ENCODE measurements around the gene PES1. TPM values are rescaled to one million over a fixed set of nuclear protein-coding genes. Genes with fewer than 3 reads are reported as not detected.
"Not testable (repeated sequence)": the region's sequence is repeated elsewhere in the genome, so short reads cannot be mapped to it uniquely, and the experiment has no call there.

PES1 gene
- 65.6 and 73.8 TPM in 2 replicates for total RNA-seq (2014; rRNA removed; shearing (Covaris generic))

DNA sequence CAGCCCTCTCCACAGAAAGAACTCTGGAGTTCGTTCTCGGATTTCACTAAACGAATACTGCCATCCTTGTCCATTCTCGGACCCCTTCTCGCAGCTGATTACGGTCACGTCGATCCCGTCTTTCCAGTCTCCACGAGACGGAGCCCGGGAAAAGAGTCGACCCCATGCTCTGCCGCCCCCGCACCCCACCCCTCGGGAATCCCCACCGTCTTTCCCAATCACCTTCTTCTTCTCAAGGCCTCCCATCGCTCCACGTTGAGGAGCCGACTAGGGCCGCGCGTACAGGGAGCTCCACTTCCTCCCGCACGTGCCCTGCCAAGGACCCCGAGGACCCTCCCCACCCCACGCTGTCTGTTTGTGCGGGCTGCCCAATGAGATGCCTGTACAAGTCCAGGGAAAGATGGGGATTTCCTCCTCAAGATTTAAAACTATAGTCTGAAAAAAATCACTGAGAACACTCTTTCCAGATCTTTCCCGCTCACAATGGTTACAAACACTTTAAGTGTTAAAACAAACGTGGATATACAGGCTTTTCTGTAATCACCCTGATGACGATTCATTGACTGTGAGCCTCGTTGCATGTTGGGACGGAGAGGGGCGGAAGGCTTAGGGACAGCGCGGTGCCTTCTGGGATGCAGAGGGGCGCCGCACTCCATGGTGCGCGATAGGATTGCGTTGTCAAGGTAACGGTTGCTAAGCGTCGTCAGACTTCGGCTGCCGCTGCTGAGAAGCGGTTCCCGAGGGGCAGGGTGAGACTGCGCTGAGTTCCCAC lies at the start of gene PES1:
Gene PES1 (minus strand): TSS at position 323 of the 772 bp plus-strand sequence. CDS start 77 bp downstream, at position 246.
- H3K4me1 ChIP-seq = peaks cover 4% of the 10 kb centered on the region; the same call in 1 of the 2 replicates
- H3K27ac ChIP-seq = peak within 1 kb of the TSS; percentile 96
- no peaks in the 10 kb centered on the region for H3K27me3 ChIP-seq
- no peaks in the 10 kb centered on the region for H3K9me3 ChIP-seq (replicated peaks)
- DNase-seq = peak; percentile 96 to 98
- H3K4me3 ChIP-seq = peak within 1 kb of the TSS; percentile 74
- H3K36me3 ChIP-seq = peaks cover 11% of the 10 kb centered on the region

DNA sequence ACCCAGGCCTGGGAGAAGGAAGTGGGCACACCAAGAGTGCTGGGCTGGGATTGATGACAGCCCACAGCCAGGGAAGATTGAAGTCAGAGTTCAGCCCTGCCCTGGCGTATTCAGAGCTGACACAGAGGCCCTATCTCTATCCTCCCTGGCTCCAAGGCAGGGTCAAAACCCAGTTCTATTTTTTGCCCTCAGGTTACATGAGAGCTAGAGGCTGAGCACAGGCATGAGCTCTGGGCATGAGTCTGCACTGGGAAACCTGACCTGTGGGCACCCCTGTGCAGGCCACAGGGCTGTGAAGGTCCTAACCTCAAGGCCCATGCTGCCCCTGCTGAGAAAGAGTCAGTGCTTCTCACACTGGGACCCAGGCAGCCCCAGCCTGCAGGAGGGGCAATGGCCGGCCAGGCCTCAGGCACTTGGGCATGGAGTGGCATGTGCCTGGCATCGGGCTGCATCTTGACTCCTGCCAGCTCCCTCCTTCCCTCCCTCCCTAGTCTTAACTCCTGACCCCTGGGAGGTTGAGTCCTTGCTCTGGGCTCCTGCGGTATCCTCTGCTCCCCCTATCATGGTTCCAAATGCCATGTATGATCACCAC lies 49.2 kb upstream of the PES1 start:
- no peaks in the 10 kb centered on the region for H3K9me3 ChIP-seq (replicated peaks)
- no peak overlapping the region for H3K27ac ChIP-seq
- no peaks in the 10 kb centered on the region for H3K27me3 ChIP-seq
- H3K36me3 ChIP-seq = no peaks in the 10 kb centered on the region
- H3K4me3 ChIP-seq = no peak overlapping the region
- no peak for DNase-seq
- no peaks in the 10 kb centered on the region for H3K4me1 ChIP-seq

DNA sequence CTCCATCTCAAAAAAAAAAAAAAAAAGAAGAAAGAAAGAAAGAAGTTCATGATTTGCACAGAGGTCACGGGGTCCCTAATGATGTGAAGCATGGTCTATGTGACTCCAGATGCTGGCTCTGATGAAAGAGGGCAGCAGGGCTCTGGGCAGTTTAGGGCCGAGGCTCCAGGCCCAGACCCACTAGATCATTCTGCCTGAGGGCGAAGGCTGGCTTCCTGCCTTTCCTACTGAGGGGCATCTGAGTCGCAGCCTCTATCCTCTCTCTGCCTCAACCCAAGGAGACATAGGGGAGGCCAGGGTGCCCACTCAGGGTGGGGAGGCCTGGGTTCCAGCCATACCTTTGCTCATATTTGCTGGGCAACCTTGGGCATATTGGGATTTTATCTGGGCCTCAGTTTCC lies 48.7 kb upstream of the PES1 start:
- Histone ChIP-seq H3K4me3 (no peak overlapping the region), H3K9me3 (replicated peaks) (no peaks in the 10 kb centered on the region), H3K27ac (no peak overlapping the region), H3K36me3 (no peaks in the 10 kb centered on the region), H3K4me1 (no peaks in the 10 kb centered on the region), H3K27me3 (no peaks in the 10 kb centered on the region)
- DNase-seq = no peak

- Histone ChIP-seq H3K4me3 (no peak overlapping the region), H3K9me3 (replicated peaks) (no peaks in the 10 kb centered on the region), H3K27me3 (no peaks in the 10 kb centered on the region), H3K36me3 (no peaks in the 10 kb centered on the region), H3K4me1 (peaks cover 4% of the 10 kb centered on the region; the same call in 1 of the 2 replicates), H3K27ac (no peak overlapping the region)
- DNase-seq = no peak
These were observed 46.0 kb upstream of the PES1 start for GRCh38 chr22:30637701-30638114.

- peak; percentile 7 to 22 for DNase-seq
- Histone ChIP-seq H3K4me1 (peaks cover 4% of the 10 kb centered on the region; the same call in 1 of the 2 replicates), H3K9me3 (replicated peaks) (no peaks in the 10 kb centered on the region), H3K4me3 (peak overlapping the region; percentile 60), H3K27me3 (no peaks in the 10 kb centered on the region), H3K27ac (no peak overlapping the region), H3K36me3 (no peaks in the 10 kb centered on the region)
These were observed 44.7 kb upstream of the PES1 start for GRCh38 chr22:30636226-30637077.

DNA sequence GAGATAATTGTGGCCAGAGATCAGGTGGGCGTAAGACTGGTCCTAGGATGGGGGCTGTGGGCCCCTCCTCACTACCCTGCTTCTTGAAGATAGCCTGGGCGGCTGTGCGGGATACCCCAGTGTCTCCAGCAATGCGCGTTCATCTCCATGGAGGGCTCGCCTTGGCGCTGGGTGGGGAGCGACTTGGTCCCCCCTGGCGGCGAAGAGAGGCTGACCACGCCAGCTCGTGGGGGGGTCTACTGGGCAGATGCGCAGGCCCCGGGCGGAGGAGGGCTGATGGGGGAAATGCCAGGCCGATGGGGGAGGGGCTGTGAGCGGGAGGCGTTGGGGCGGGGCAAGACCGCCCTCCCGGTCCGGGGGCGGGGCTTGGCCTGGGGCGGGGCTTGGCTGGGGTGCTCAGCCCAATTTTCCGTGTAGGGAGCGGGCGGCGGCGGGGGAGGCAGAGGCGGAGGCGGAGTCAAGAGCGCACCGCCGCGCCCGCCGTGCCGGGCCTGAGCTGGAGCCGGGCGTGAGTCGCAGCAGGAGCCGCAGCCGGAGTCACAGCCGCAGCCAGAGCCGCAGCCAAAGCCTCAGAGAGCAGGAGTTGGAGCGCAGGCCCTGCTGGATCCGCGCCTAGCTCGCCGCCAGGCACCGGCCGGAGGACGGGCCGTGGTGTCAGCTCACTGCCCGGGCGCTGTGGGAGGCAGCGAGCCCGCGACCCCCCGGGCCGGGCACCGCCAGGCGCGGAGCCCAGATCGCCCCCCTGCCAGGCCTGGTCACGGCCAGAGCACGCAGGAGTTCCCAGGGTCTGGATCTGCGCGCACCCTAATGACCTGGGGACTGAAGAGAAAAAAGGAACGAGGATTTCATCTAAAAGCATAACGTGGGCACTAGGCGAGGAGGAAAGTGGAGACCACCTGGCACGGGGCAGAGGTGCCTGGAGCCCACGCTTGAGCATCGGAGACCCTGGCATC lies 43.8 kb upstream of the PES1 start, which contains the start of gene SLC35E4:
Gene SLC35E4 (plus strand): TSS at position 509 of the 953 bp plus-strand sequence. CDS start 670 bp downstream, outside the sequence.
- Histone ChIP-seq H3K27me3 (no peaks in the 10 kb centered on the region), H3K36me3 (no peaks in the 10 kb centered on the region), H3K4me1 (peaks cover 4% of the 10 kb centered on the region; the same call in 1 of the 2 replicates), H3K9me3 (replicated peaks) (no peaks in the 10 kb centered on the region), H3K27ac (no peak within 1 kb of the TSS), H3K4me3 (peak within 1 kb of the TSS; percentile 60)
- DNase-seq = peak; percentile 89 to 90

GRCh38 chr22:30634471-30635233 lies 42.9 kb upstream of the PES1 start:
- Histone ChIP-seq H3K4me1 (peaks cover 4% of the 10 kb centered on the region; the same call in 1 of the 2 replicates), H3K36me3 (no peaks in the 10 kb centered on the region), H3K27me3 (no peaks in the 10 kb centered on the region), H3K4me3 (peak overlapping the region; percentile 60), H3K27ac (no peak overlapping the region), H3K9me3 (replicated peaks) (no peaks in the 10 kb centered on the region)
- peak; percentile 67 to 81 for DNase-seq

DNA sequence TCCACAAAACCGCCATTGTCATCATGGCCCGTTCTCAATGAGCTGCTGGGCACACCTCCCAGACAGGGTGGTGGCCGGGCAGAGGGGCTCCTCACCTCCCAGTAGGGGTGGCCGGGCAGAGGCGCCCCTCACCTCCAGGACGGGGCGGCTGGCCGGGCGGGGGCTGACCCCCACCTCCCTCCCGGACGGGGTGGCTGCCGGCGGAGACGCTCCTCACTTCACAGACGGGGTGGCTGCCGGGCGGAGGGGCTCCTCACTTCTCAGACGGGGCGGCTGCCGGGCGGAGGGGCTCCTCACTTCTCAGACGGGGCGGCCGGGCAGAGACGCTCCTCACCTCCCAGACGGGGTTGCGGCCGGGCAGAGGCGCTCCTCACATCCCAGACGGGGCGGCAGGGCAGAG lies 39.8 kb upstream of the PES1 start:
- H3K4me1 ChIP-seq; H3K27me3 ChIP-seq; H3K36me3 ChIP-seq; H3K4me3 ChIP-seq; H3K9me3 ChIP-seq (replicated peaks); DNase-seq; H3K27ac ChIP-seq: not testable (repeated sequence)

GRCh38 chr22:30628491-30628890 lies 36.8 kb upstream of the PES1 start:
- Histone ChIP-seq H3K9me3 (replicated peaks) (no peaks in the 10 kb centered on the region), H3K27me3 (no peaks in the 10 kb centered on the region), H3K4me1 (no peaks in the 10 kb centered on the region), H3K4me3 (no peak overlapping the region), H3K36me3 (no peaks in the 10 kb centered on the region), H3K27ac (no peak overlapping the region)
- DNase-seq = no peak

DNA sequence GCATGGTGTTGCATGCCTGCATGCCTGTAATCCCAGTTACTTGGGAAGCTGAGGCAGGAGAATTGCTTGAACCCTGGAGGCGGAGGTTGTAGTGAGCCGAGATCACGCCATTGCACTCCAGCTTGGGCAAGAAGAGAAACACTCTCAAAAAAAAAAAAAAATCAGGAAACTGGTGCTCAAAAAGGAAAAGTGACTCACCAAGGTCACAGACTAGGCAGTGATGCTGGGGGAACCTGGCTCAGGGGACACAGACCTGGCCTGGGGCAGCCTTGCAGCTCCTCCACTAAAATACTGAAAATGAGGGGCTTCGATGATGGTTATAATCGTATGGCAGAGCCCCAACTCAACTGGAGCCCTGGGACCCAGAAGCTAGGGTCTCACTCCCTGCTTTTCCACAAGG lies 35.8 kb upstream of the PES1 start:
- Histone ChIP-seq H3K36me3 (no peaks in the 10 kb centered on the region), H3K4me3 (no peak overlapping the region), H3K4me1 (no peaks in the 10 kb centered on the region), H3K27ac (no peak overlapping the region), H3K27me3 (no peaks in the 10 kb centered on the region), H3K9me3 (replicated peaks) (no peaks in the 10 kb centered on the region)
- DNase-seq = no peak

GRCh38 chr22:30626413-30626812 lies 34.7 kb upstream of the PES1 start:
- H3K4me3 ChIP-seq = no peak overlapping the region
- no peaks in the 10 kb centered on the region for H3K4me1 ChIP-seq
- no peak for DNase-seq
- H3K36me3 ChIP-seq = no peaks in the 10 kb centered on the region
- H3K27me3 ChIP-seq = no peaks in the 10 kb centered on the region
- no peak overlapping the region for H3K27ac ChIP-seq
- no peaks in the 10 kb centered on the region for H3K9me3 ChIP-seq (replicated peaks)

- DNase-seq; H3K9me3 ChIP-seq (replicated peaks); H3K36me3 ChIP-seq: not testable (repeated sequence)
These were observed 28.2 kb upstream of the PES1 start for GRCh38 chr22:30619909-30620308.

DNA sequence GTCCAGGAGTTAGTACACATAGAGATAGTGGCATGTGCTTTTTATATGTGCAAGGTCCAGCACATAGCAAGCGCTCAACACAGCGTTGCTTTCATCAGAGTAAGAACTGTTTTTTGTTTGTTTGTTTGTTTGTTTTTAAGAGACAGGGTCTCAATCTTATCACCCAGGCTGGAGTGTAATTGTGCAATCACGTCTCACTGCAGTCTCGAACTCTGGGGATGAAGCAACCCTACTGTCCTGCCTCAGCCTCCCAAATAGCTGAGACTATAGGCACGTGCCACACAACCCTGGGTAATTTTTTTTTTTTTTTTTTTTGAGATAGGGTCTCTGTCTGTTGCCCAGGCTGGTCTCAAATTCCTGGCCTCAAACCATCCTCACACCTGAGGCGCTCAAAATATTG lies 26.1 kb upstream of the PES1 start:
- H3K27me3 ChIP-seq = no peaks in the 10 kb centered on the region
- H3K4me3 ChIP-seq = no peak overlapping the region
- no peak overlapping the region for H3K27ac ChIP-seq
- no peaks in the 10 kb centered on the region for H3K36me3 ChIP-seq
- H3K4me1 ChIP-seq = no peaks in the 10 kb centered on the region
- DNase-seq = no peak
- no peaks in the 10 kb centered on the region for H3K9me3 ChIP-seq (replicated peaks)

More at GRCh38 chr22:30619909-30620308, 28.2 kb upstream of the PES1 start:
- not testable (repeated sequence) for H3K27ac ChIP-seq, H3K4me3 ChIP-seq, H3K27me3 ChIP-seq, H3K4me1 ChIP-seq
